ENCODE data around the gene IFNA21. TPM values are rescaled to one million over a fixed set of nuclear protein-coding genes. Genes with fewer than 3 reads are reported as not detected.
A peak's percentile ranks its signal among the peaks of the same experiment; 100 is the strongest.
"Not testable (repeated sequence)": the region's sequence is repeated elsewhere in the genome, so short reads cannot be mapped to it uniquely, and the experiment has no call there.

The IFNA21 gene
- total and polyA plus RNA-seq, 2 of the 8 experiments (the other 6 are each of a cell fraction or from before 2014, with no cell fraction given): not detected

DNA sequence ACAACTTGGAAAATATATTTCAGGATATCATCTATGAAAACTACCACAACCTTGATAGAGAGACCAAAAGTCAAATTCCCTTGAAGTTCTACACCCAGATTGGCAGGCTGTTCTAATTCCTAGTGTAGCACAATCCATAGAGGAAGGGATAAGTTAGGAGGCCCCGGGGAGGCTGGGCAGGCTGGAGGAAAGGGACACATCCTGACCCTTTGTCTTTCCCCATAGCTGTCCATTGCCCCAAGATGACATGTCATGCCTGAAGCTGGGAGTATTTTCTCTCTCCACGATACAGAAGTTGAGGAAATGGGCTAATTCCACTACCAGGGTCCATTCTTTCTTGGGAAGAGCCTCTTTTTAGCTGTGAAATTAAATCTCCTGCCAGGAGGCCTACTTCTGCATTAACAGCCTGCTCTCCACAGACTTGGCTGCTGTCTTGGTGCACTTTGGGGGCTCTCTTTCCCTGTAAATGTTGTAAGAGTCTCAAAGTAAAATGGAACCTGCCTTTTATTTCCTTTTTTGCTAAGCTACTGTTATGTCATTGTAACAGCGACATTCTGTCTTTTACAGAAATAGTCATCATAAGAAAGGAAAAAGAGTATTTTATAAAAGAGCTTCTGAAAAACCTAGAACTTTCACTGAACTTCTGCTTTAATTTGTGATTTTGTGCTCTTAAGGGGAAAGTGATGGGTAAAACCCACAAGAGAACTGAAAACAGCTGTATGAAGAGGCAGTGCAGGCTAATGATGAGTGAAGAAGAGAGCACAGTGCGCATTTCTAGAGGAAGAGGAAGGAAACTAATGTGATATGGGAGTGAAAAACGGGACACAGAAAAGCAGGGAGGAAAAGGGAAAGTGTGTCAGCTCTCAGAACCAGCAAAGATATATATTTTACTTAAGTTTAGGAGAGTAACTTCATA lies 47.2 kb upstream of the IFNA21 start:
- H2BK120ac ChIP-seq (replicated peaks; ENCODE audit: low read depth, low read length); H3K27ac ChIP-seq (ENCODE audit: low read depth, low read length); FAIRE-seq; H2AK5ac ChIP-seq (ENCODE audit: low read depth, low read length); H2BK5ac ChIP-seq (ENCODE audit: low read depth, low read length); H4K5ac ChIP-seq (ENCODE audit: insufficient read length, low read depth, low read length); H3K18ac ChIP-seq (ENCODE audit: extremely low read depth, low read length); H3K23ac ChIP-seq (ENCODE audit: insufficient read length); H3K27me3 ChIP-seq (replicated peaks in 1 of 4; ENCODE audit: control insufficient read depth in 3 of 4, extremely low read depth in 1 of 4, insufficient read depth in 3 of 4, low read length in 3 of 4); H4K91ac ChIP-seq (replicated peaks; ENCODE audit: insufficient read length, low read length); H3K4ac ChIP-seq (replicated peaks; ENCODE audit: insufficient read length, low read depth, low read length); H2BK15ac ChIP-seq (ENCODE audit: low read length); H3K79me1 ChIP-seq (ENCODE audit: low read depth, low read length); H2BK12ac ChIP-seq (ENCODE audit: low read depth, low read length); H3K4me1 ChIP-seq (replicated peaks in 1 of 4; ENCODE audit: control insufficient read depth in 3 of 4, insufficient read depth in 4 of 4, low read length in 3 of 4); H4K20me1 ChIP-seq (replicated peaks in 1 of 2; ENCODE audit: control insufficient read depth in 1 of 2, insufficient read depth in 2 of 2, low read length in 2 of 2); H3K14ac ChIP-seq (ENCODE audit: insufficient read length); H3K4me2 ChIP-seq (ENCODE audit: insufficient read depth in 1 of 2, low read depth in 2 of 2, low read length in 2 of 2); H3K36me3 ChIP-seq (ENCODE audit: control insufficient read depth in 2 of 4, insufficient read depth in 4 of 4, low read length in 3 of 4); H2BK20ac ChIP-seq (ENCODE audit: low read length); DNase-seq (ENCODE audit: low read depth in 1 of 2, low spot score in 2 of 2); H3K56ac ChIP-seq (replicated peaks; ENCODE audit: insufficient read length, low read depth, low read length); H3K4me3 ChIP-seq (ENCODE audit: extremely low read depth in 1 of 4, insufficient read depth in 2 of 4, low read depth in 3 of 4, low read length in 4 of 4); POLR2A ChIA-PET (ENCODE audit: partially characterized antibody); H3K9me3 ChIP-seq (ENCODE audit: insufficient read depth in 2 of 2, low read depth in 1 of 2, low read length in 1 of 2); H3K23me2 ChIP-seq (ENCODE audit: low read depth, low read length); H4K8ac ChIP-seq (ENCODE audit: extremely low read depth, insufficient read depth, low read length); H2AFZ ChIP-seq (ENCODE audit: low read length); H3K79me2 ChIP-seq (ENCODE audit: control insufficient read depth in 1 of 2, insufficient read depth in 2 of 2, low read length in 2 of 2); H3K9ac ChIP-seq (replicated peaks in 1 of 4; ENCODE audit: extremely low read depth in 1 of 4, low read depth in 3 of 4, low read length in 3 of 4): not testable (repeated sequence)
- CTCF ChIA-PET (ENCODE audit: partially characterized antibody): interaction anchor here (0.6 to 3.5 kb wide), 16 partner anchors 12 to 1281 kb away, joined by 3 to 19 read pairs (median 4); partner anchors contain the start of gene IFNA7
- 42% methylated on average over 4 of the region's 5 CpGs; no CpG with 5 or more reads in 1 of the 2 experiments for WGBS, 2 experiments (ENCODE audit: extremely low coverage in 1 of 2, insufficient coverage in 1 of 2, insufficient read length in 1 of 2, insufficient replicate concordance in 2 of 2, low coverage in 1 of 2, low lambda C conversion rate in 2 of 2, missing lambda C conversion rate in 1 of 2)
- TF ChIP-seq, protein P1, sequence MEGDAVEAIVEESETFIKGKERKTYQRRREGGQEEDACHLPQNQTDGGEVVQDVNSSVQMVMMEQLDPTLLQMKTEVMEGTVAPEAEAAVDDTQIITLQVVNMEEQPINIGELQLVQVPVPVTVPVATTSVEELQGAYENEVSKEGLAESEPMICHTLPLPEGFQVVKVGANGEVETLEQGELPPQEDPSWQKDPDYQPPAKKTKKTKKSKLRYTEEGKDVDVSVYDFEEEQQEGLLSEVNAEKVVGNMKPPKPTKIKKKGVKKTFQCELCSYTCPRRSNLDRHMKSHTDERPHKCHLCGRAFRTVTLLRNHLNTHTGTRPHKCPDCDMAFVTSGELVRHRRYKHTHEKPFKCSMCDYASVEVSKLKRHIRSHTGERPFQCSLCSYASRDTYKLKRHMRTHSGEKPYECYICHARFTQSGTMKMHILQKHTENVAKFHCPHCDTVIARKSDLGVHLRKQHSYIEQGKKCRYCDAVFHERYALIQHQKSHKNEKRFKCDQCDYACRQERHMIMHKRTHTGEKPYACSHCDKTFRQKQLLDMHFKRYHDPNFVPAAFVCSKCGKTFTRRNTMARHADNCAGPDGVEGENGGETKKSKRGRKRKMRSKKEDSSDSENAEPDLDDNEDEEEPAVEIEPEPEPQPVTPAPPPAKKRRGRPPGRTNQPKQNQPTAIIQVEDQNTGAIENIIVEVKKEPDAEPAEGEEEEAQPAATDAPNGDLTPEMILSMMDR (IDR thresholded peaks at IDR 0.05; ENCODE audit: control extremely low read depth in 1 of 3, insufficient read depth in 1 of 3, low read depth in 1 of 3, low read length in 3 of 3): peak; percentile 24 to 58 (median 46)
- peak; percentile 59 to 70 for TF ChIP-seq RAD21 (IDR thresholded peaks at IDR 0.05 in 1 of 2, conservative IDR thresholded peaks at IDR 0.05 in 1 of 2; ENCODE audit: low read depth in 2 of 2, low read length in 2 of 2)

Measured in H1 (cell line).